Lung (tissue), 12 donors: Measurements from ENCODE around the gene DNAH7. TPM values are rescaled to one million over a fixed set of nuclear protein-coding genes. Genes with fewer than 3 reads are reported as not detected.

Experiments used
- ATAC-seq: fragments of 200-7000 bp; cut with Tn5 transposase; one replicate; pipeline ENCODE4 v1.9.1; 2020; ENCODE audit warnings: moderate number of reproducible peaks; ENCODE audit not compliant: insufficient read depth, low FRiP score
- DNase-seq, 3 donors: peaks; one replicate each; pipeline ENCODE4 v3.0.0-alpha.2; 2013 to 2017
- H3K27ac ChIP-seq, 2 donors: one replicate each; pipeline ENCODE4 v1.5.1; 2013; ENCODE audit warnings: mild to moderate bottlenecking in 2 of 2, moderate library complexity in 2 of 2, control low read depth in 1 of 2, inconsistent platforms in 1 of 2, low read depth in 1 of 2, low read length in 1 of 2
- H3K27me3 ChIP-seq, 3 donors: one replicate each; pipeline ENCODE4 v1.5.1; 2013; ENCODE audit warnings: low read length in 2 of 3; ENCODE audit not compliant: control insufficient read depth in 3 of 3, insufficient read depth in 3 of 3
- H3K36me3 ChIP-seq, 4 donors: one replicate each; pipeline ENCODE4 v1.5.1; 2013; ENCODE audit warnings: low read length in 4 of 4, mild to moderate bottlenecking in 1 of 4, moderate library complexity in 1 of 4; ENCODE audit not compliant: control insufficient read depth in 4 of 4, insufficient read depth in 4 of 4
- H3K4me1 ChIP-seq, 5 donors: one replicate each; pipeline ENCODE4 v1.5.1; 2013; ENCODE audit warnings: low read length in 5 of 5, mild to moderate bottlenecking in 2 of 5, moderate library complexity in 1 of 5; ENCODE audit not compliant: control insufficient read depth in 5 of 5, insufficient read depth in 5 of 5
- H3K4me3 ChIP-seq: one replicate; pipeline ENCODE4 v1.5.1; 2013; ENCODE audit warnings: mild to moderate bottlenecking, control low read depth, moderate library complexity
- H3K9ac ChIP-seq, 2 donors: one replicate each; pipeline ENCODE4 v1.5.1; 2013; ENCODE audit warnings: low read length in 2 of 2, control low read depth in 1 of 2; ENCODE audit not compliant: insufficient read depth in 1 of 2
- H3K9me3 ChIP-seq, 4 donors: one replicate each; pipeline ENCODE4 v1.5.1; 2013; ENCODE audit warnings: low read length in 3 of 4, mild to moderate bottlenecking in 1 of 4, moderate library complexity in 1 of 4; ENCODE audit not compliant: control insufficient read depth in 4 of 4, insufficient read depth in 3 of 4
- WGBS, 2 donors: extraction: QIAGEN DNeasy Blood & Tissue Kit; methylation state at CpG; one replicate each; pipeline ENCODE4 v1.1.7; 2013; 5-methylcytosine and 5-hydroxymethylcytosine counted together
- polyA plus RNA-seq, 2 donors: library from polyadenylated mRNA; stranded (reverse); fragments of 200-250 nt; gene quantifications; one replicate each; pipeline ENCODE4 v1.2.1, GENCODE V29; 2013
- total RNA-seq, 2 donors: library from RNA; depleted of rRNA in 1 of 2; stranded (reverse); fragments of >200 nt in 1 of 2; gene quantifications; one replicate each; pipeline ENCODE4 v1.2.1, GENCODE V29; 2014 to 2021
- TF ChIP-seq, protein P1 (sequence below): IDR thresholded peaks from 2 replicates; pipeline ENCODE4 v1.5.1; 2012; ENCODE audit warnings: mild to moderate bottlenecking; ENCODE audit errors: control extremely low read depth, extremely low read depth
- donor health status: control.
- donor health status: control.
- donor health status: Bipolar disorder and iron deficiency.
- donor health status: healthy.
- donor health status: DM: yes; HTN: yes; CAD: no.

Gene DNAH7
- total and polyA plus RNA-seq, 4 donors: 1.9 to 32.9 (median 11.3) TPM

DNA sequence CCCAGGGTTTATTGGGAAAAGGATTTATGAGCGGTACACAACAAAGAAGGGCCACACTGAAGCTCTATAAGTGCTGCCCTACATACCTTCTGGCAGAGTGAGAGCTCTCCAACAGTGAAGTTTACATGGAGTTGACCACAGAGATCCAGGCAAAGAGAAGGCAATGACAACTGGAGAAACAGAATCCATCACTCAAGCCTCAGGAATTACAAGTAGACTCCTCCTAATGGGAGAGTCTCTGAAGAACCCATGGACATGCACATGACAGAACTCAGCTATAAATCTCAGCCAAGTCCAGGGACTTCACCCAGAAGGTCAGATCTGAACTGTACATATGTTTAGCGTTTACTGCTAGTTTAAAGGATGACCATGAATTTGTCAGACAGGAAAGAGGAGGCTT is 164.7 kb downstream of the DNAH7 start:
- Histone ChIP-seq H3K9ac (no peak overlapping the region), H3K27ac (no peak overlapping the region), H3K9me3 (no peaks in the 10 kb centered on the region), H3K4me1 (peaks cover 0 to 7% (median 0%) of the 10 kb centered on the region in 5 donors), H3K36me3 (no peaks in the 10 kb centered on the region), H3K27me3 (no peaks in the 10 kb centered on the region), H3K4me3 (no peak overlapping the region)
- no peak for DNase-seq
- no peak for ATAC-seq
- TF ChIP-seq, protein P1, sequence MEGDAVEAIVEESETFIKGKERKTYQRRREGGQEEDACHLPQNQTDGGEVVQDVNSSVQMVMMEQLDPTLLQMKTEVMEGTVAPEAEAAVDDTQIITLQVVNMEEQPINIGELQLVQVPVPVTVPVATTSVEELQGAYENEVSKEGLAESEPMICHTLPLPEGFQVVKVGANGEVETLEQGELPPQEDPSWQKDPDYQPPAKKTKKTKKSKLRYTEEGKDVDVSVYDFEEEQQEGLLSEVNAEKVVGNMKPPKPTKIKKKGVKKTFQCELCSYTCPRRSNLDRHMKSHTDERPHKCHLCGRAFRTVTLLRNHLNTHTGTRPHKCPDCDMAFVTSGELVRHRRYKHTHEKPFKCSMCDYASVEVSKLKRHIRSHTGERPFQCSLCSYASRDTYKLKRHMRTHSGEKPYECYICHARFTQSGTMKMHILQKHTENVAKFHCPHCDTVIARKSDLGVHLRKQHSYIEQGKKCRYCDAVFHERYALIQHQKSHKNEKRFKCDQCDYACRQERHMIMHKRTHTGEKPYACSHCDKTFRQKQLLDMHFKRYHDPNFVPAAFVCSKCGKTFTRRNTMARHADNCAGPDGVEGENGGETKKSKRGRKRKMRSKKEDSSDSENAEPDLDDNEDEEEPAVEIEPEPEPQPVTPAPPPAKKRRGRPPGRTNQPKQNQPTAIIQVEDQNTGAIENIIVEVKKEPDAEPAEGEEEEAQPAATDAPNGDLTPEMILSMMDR: no peak
- 88 to 89% methylated on average over 2 of the region's 2 CpGs for WGBS, 2 donors

DNA sequence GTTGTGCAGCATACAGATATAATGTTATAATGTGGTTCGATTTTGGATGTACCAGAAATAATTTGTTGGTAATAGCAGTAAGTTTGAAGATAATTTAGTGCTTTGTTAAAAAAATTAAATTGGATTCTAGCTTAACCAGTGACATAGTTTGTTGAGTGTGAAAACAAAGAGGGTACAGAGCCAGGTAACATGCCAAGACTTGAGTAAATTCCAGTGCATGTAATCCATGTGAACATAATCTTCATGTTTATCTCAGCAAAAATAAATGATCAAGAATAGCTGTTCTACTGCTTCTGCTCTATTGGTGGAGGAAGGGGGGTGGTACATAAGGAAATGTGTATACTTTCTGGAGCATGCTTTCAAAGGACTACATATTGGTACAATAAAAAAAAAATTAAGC is 165.8 kb downstream of the DNAH7 start:
- WGBS, 2 donors: 85 to 88% methylated on average over 1 of the region's 1 CpG

DNA sequence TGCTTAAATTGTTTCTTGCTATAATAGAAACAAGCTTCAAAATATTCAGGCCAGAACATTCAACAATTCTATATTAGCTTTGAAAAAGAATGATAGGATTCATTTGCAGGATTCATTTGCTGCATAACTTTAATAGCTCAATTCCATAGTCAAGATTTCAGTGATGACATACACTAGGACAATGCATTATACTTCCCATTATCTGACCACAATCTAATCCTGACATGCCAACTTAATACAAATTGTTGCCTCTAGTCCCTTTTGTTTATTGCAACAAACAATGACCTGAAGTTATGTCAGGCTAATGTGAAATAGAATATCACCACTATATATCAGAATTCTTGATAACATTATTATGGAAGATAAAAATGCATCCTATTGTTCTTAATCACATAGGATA is 169.4 kb downstream of the DNAH7 start:
- DNase-seq (no peak), ATAC-seq (no peak)
- H3K4me1 ChIP-seq: peaks cover 0 to 19% (median 0%) of the 10 kb centered on the region in 5 donors
- no peaks in the 10 kb centered on the region for H3K27me3 ChIP-seq
- no peak overlapping the region for H3K4me3 ChIP-seq
- no peak overlapping the region for H3K27ac ChIP-seq
- TF ChIP-seq, protein P1: no peak
- H3K36me3 ChIP-seq: no peaks in the 10 kb centered on the region
- no peaks in the 10 kb centered on the region for H3K9me3 ChIP-seq
- H3K9ac ChIP-seq: no peak overlapping the region

More for the DNA sequence above, 165.8 kb downstream of the DNAH7 start:
- no peak overlapping the region for H3K27ac ChIP-seq
- peaks cover 0 to 18% (median 0%) of the 10 kb centered on the region in 5 donors for H3K4me1 ChIP-seq
- no peak for ATAC-seq
- H3K36me3 ChIP-seq: no peaks in the 10 kb centered on the region
- no peaks in the 10 kb centered on the region for H3K9me3 ChIP-seq
- H3K4me3 ChIP-seq: no peak overlapping the region
- H3K27me3 ChIP-seq: no peaks in the 10 kb centered on the region
- TF ChIP-seq, protein P1: no peak
- H3K9ac ChIP-seq: no peak overlapping the region
- no peak for DNase-seq

DNA sequence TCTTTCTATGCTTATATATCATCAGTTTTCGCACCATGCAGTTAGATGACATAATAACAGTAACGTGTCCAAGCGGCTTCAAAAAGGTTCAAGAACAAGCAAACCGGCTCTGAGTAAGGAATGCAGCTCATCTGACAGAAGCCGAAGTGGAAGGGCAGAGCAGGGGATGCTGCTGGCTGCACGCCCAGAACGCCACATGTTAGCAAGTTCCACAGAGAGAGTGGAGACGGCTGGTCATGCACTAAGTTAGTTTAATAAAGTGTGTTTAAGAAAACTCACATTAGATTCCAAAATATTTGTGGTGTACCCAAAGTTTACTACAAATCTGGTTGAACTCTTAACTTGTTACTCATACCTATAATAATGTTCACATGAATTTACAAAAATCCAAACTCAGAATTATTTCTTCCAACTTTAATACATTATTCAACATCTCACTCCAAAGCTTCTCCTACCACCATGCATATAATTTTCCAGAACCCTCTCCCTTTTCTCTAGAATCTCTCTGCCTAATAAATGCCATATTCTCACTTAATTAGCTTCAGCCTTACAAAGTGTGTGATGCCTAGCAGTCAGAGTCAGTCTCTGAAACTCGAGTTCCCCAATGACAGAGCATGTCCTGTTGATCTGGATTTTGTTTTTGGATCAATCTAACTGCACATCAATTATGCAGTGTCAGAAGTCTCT is 170.0 kb downstream of the DNAH7 start:
- H3K27ac ChIP-seq: no peak overlapping the region
- no peak overlapping the region for H3K4me3 ChIP-seq
- H3K9ac ChIP-seq: no peak overlapping the region
- no peaks in the 10 kb centered on the region for H3K9me3 ChIP-seq
- DNase-seq (peak; percentile 94 to 97 (median 94)), ATAC-seq (peak; percentile 75)
- TF ChIP-seq, protein P1: no peak
- H3K4me1 ChIP-seq: peaks cover 0 to 19% (median 0%) of the 10 kb centered on the region in 5 donors
- H3K27me3 ChIP-seq: no peaks in the 10 kb centered on the region
- 34 to 63% methylated on average over 9 of the region's 9 CpGs for WGBS, 2 donors
- no peaks in the 10 kb centered on the region for H3K36me3 ChIP-seq
